ENCODE measurements around the gene ACOXL. TPM values are rescaled to one million over a fixed set of nuclear protein-coding genes. Genes with fewer than 3 reads are reported as not detected.

The ACOXL gene
- total and polyA plus RNA-seq, 12 donors, result 0.05 to 0.19 (median 0.12) TPM; not detected in 8

GRCh38 chr2:110984694-110985490, 252.5 kb downstream of the ACOXL start:
- H3K4me3 ChIP-seq, result no peak overlapping the region
- H3K4me1 ChIP-seq (replicated peaks in 1 of 2), result no peaks in the 10 kb centered on the region
- TF ChIP-seq CTCF (IDR thresholded peaks at IDR 0.05), result no peak
- no peak for TF ChIP-seq POLR2A (IDR thresholded peaks at IDR 0.05)
- no peaks in the 10 kb centered on the region for H3K27me3 ChIP-seq
- no peaks in the 10 kb centered on the region for H3K9me3 ChIP-seq (replicated peaks in 1 of 3)
- no peak for DNase-seq
- no peak overlapping the region for H3K27ac ChIP-seq
- WGBS, 4 donors, result 68 to 78% (median 74%) methylated on average over 8 of the region's 8 CpGs
- intact Hi-C loops (cut with DNase I), result no loop called here
- no peaks in the 10 kb centered on the region for H3K36me3 ChIP-seq (replicated peaks in 1 of 2)

- WGBS, 4 donors, result 77 to 90% (median 84%) methylated on average over 2 of the region's 2 CpGs
- no peak overlapping the region for H3K4me3 ChIP-seq
- no peaks in the 10 kb centered on the region for H3K4me1 ChIP-seq (replicated peaks in 1 of 2)
- no peak overlapping the region for H3K27ac ChIP-seq
- no peak for TF ChIP-seq POLR2A (IDR thresholded peaks at IDR 0.05)
- TF ChIP-seq CTCF (IDR thresholded peaks at IDR 0.05), result no peak
- H3K9me3 ChIP-seq (replicated peaks in 1 of 3), result peaks cover 0 to 4% (median 0%) of the 10 kb centered on the region in 3 donors
- peaks cover 3% of the 10 kb centered on the region for H3K27me3 ChIP-seq
- DNase-seq, result no peak
- no peaks in the 10 kb centered on the region for H3K36me3 ChIP-seq (replicated peaks in 1 of 2)
- intact Hi-C loops (cut with DNase I), result no loop called here
Measured at GRCh38 chr2:110990440-110990839, 258.1 kb downstream of the ACOXL start.

- Histone ChIP-seq H3K4me3 (no peak overlapping the region), H3K36me3 (replicated peaks in 1 of 2) (no peaks in the 10 kb centered on the region), H3K27ac (no peak overlapping the region), H3K9me3 (replicated peaks in 1 of 3) (peaks cover 0 to 4% (median 0%) of the 10 kb centered on the region in 3 donors), H3K4me1 (replicated peaks in 1 of 2) (no peaks in the 10 kb centered on the region), H3K27me3 (peaks cover 3% of the 10 kb centered on the region)
- DNase-seq, result no peak
- TF ChIP-seq CTCF (IDR thresholded peaks at IDR 0.05) (no peak), POLR2A (IDR thresholded peaks at IDR 0.05) (no peak)
- WGBS, 4 donors, result 49 to 72% (median 62%) methylated on average over 5 of the region's 5 CpGs
- intact Hi-C loops (cut with DNase I), result no loop called here
Measured at GRCh38 chr2:110991911-110992310, 259.5 kb downstream of the ACOXL start.

- DNase-seq, result no peak
- no peaks in the 10 kb centered on the region for H3K36me3 ChIP-seq (replicated peaks in 1 of 2)
- H3K4me3 ChIP-seq, result no peak overlapping the region
- peaks cover 0 to 4% (median 0%) of the 10 kb centered on the region in 3 donors for H3K9me3 ChIP-seq (replicated peaks in 1 of 3)
- TF ChIP-seq POLR2A (IDR thresholded peaks at IDR 0.05) (no peak), CTCF (IDR thresholded peaks at IDR 0.05) (no peak)
- intact Hi-C loops (cut with DNase I), result no loop called here
- H3K27me3 ChIP-seq, result peaks cover 3% of the 10 kb centered on the region
- no peak overlapping the region for H3K27ac ChIP-seq
- 85 to 88% (median 88%) methylated on average over 2 of the region's 2 CpGs for WGBS, 4 donors
- H3K4me1 ChIP-seq (replicated peaks in 1 of 2), result no peaks in the 10 kb centered on the region
Measured at GRCh38 chr2:110992886-110993285, 260.5 kb downstream of the ACOXL start.
